SU-DHL-6 (cell line): ENCODE results near the gene CIAO2A.

Experiments
- CTCF ChIP-seq: fragments of 200-600 bp; sonication (generic); IDR thresholded peaks from one replicate; pipeline ENCODE4 v1.5.1; 2017; ENCODE audit warnings: antibody characterized with exemption, mild to moderate bottlenecking, low read length, moderate library complexity; ENCODE audit not compliant: insufficient read depth, poor library complexity, severe bottlenecking
- EZH2phosphoT487 ChIP-seq: fragments of 200-600 bp; sonication (generic), shearing (Covaris generic); conservative IDR thresholded peaks from 2 replicates; pipeline ENCODE4 v1.6.1; 2018; ENCODE audit warnings: mild to moderate bottlenecking, antibody characterized with exemption, low read length, moderate library complexity, mixed read lengths

- TF ChIP-seq CTCF (no peak), EZH2phosphoT487 (no peak)
These were observed at the start of gene CIAO2A for GRCh38 chr15:64093627-64094417.
